T-helper 1 cell (primary cell): ENCODE data around the gene BCAT1.
"Not testable (repeated sequence)": the region's sequence is repeated elsewhere in the genome, so short reads cannot be mapped to it uniquely, and the experiment has no call there.

Experiments
- DNase-seq, 5 donors: peaks; one replicate each; pipeline ENCODE4 v3.0.0-alpha.2; 2012 to 2020

Gene BCAT1

GRCh38 chr12:24898185-24898584 is 50.7 kb downstream of the BCAT1 start:
- DNase-seq, result no peak

DNA sequence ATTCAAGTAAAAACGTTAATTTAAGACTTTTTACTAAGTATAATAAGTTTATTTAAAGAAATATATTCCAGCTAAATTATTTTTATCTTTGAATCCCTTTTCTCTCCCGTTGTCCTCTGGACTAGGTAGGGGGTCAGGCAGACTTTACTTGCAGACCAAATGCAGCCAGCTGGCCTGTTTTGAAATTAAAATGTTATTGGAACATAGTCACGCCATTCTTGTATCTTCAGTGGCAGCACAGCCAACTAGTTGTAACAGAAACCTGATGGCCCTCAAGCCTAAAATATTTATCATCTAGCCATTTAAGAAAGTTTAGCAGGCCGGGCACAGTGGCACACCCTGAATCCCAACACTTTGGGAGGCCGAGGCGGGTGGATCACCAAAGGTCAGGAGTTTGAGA is 52.7 kb downstream of the BCAT1 start:
- DNase-seq, result no peak

DNA sequence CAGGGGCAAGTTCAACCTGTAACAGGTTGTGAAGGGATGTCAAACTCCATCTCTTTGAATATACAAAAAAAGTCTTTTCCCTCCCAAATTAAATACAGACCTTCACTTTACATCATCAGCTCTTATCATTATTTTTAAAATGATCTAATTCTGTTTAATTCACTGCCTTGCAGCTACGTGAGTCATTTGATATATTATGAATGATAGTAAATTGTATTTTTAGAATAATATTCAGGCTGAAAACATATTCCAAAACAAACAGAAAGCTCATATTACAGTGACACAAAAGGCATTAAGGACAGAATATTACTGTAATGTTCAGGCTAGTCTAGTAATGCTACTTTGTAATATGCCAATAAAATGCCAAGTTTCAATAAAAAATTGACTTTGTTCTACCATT is 53.3 kb downstream of the BCAT1 start:
- no peak for DNase-seq

GRCh38 chr12:24894879-24895278 is 54.0 kb downstream of the BCAT1 start:
- DNase-seq, result no peak

DNA sequence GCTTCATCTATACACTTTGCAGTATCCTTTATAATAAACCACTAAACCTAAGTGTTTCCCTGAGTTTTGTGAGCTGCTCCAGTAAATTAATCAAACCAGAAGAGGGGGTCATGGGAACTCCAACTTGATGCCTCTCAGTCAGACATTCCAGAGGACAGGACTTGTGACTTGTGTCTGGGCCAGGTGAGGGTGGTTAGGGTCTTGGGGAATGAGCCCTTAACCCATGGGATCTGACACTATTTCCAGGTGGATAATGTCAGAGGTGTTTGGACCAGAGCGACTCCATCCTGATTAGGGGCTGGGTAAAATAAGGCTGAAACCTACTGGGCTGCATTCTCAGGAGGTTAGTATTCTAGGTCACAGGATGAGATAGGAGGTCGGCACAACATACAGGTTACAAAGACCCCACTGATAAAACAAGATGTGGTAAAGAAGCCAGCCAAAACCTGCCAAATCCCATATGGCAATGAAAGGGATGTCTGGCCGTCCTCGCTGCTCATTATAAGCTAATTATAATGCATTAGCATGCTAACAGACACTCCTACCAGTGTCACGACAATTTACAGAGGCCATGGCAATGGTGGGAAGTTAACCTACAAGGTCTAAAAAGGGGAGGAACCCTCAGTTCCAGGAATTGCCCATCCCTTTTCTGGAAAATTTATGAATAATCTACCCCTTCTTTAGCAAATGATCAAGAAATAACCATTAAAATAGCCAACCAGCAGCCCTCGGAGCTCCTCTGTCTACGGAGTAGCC is 58.7 kb downstream of the BCAT1 start:
- DNase-seq, result no peak

GRCh38 chr12:24889411-24889810 is 59.5 kb downstream of the BCAT1 start:
- no peak for DNase-seq

- DNase-seq, result no peak
Observed at GRCh38 chr12:24888813-24889212, 60.1 kb downstream of the BCAT1 start.

- no peak for DNase-seq
Observed at GRCh38 chr12:24884911-24885310, 64.0 kb downstream of the BCAT1 start.

- DNase-seq, result no peak
Observed at GRCh38 chr12:24881724-24882371, 67.1 kb downstream of the BCAT1 start.

DNA sequence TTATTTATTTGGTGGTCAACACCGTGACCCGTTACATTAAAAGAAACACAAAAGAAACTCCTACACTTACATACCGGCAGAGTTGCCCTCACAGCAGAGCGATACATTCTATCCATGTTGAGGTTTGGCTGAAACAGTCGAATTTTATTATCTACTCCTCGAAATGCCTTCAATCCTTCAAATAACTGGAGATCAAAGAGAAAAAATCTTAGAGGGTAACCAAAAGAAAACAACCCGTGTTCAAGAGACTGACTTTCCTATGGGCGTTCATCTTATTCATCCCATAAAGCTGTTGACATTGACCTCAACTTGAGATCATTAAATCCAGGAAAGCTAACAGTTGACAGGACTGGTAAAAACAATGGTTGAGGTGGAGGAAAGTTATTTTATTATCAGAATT is 67.7 kb downstream of the BCAT1 start:
- DNase-seq, result no peak

DNA sequence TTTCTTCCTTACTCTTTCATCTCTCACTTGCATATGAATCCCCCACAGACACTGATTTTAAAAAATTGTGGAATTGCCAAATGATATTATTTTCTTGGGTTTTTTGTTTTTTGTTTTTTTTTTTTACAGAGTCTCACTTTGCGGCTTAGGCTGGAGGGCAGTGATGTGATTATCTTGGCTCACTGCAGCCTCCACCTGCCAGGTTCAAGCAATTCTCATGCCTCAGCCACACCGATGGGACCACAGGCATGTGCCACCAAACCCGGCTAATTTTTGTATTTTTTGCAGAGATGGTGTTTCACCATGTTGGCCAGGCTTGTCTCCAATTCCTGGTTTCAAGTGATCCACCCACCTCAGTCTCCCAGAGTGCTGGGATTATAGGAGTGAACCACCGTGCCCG is 68.2 kb downstream of the BCAT1 start:
- no peak for DNase-seq

GRCh38 chr12:24879644-24880043 is 69.3 kb downstream of the BCAT1 start:
- no peak for DNase-seq

DNA sequence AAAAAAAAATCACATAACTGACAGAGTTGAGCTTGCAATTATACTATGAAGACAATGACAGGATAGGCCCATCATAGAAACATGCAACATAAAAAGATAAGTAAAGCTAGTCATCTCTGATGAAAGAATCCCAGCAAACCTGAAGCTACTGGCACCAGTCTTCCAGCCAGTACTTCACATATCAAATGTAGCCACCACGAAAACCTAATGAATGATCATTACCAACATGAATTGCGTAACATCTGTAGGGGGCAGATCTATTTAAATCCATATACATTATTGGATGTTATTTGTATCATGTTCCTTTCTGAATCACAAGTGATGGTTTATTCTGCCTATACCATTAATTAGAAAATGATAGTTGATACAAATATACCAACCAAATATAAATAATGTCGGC is 73.9 kb downstream of the BCAT1 start:
- DNase-seq, result no peak

GRCh38 chr12:24872211-24872610 is 76.7 kb downstream of the BCAT1 start:
- DNase-seq, result no peak

- not testable (repeated sequence) for DNase-seq
Observed at GRCh38 chr12:24866139-24866538, 82.8 kb downstream of the BCAT1 start.

- DNase-seq, result no peak
Observed at GRCh38 chr12:24864796-24865125, 84.1 kb downstream of the BCAT1 start.

DNA sequence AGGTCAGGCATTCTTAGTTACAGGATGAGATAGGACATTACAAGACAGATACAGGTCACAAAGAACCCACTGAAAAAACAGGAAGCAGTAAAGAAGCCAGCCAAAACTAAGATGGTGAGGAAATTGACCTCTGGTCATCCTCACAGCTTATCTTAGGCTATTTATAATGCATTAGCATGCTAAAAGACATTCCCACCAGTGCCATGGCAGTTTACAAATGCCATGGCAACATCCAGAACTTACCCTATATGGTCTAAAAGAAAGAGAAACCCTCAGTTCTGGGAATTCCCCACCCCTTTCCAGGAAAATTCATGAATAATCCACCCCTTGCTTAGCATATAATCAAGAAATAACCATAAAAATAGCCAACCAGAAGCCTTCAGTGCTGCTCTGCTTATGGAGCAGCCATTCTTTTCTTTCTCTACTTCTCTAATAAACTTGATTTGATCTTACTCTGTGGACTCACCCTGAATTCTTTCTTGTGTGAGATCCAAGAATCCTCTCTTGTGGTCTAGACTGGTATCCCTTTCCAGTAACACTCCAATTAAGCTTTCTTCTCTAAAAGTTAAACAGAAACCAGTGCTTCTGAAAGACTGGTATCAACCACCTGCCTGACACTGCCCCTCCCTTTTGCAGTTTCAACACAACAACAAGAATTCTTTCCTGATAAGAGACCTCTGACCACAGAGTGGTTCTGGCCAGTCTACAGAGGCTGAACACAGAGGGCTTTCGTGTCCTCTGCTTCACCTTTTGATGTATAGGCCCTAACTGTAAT is 86.9 kb downstream of the BCAT1 start:
- no peak for DNase-seq

- no peak for DNase-seq
Observed at GRCh38 chr12:24860546-24860945, 88.4 kb downstream of the BCAT1 start.

DNA sequence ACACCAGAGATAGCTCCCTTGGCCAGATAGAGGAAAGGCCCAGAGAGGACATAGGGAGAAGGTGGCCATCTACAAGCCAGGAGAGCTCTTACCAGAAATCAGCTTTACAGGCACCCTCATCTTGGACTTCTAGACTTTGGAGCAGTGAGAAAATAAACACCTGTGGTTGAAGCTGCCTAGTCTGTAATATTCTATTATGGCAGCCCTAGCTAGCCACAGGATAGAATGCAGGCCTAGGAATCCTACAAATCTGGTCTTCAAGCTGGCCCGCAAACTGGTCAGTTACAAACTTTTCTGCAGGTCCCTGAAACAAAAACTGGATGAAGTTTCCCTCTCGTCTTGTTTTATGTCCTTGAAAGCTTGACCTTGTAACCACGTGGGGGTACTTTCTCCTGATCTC is 92.4 kb downstream of the BCAT1 start:
- no peak for DNase-seq

GRCh38 chr12:24854908-24855307 is 94.0 kb downstream of the BCAT1 start:
- DNase-seq, result no peak

- no peak for DNase-seq
Observed at GRCh38 chr12:24854017-24854416, 94.9 kb downstream of the BCAT1 start.

DNA sequence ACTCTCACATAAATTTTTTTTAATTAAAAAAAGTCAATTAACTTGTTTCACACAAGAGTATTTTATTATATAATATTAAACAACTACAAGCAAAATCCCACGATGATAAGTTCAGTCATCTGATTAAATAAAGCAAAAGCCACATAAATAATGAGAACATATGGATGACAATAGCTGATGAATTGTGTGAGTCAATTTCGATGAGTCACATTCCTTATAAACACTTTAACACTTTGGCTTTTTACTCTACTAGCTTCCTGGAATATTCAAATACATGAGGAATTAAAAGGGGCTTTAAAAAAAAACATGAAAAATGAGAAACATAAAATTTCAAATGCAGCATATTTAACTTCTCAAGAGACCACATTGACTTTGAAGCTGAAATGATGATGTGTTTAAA is 95.3 kb downstream of the BCAT1 start:
- no peak for DNase-seq

DNA sequence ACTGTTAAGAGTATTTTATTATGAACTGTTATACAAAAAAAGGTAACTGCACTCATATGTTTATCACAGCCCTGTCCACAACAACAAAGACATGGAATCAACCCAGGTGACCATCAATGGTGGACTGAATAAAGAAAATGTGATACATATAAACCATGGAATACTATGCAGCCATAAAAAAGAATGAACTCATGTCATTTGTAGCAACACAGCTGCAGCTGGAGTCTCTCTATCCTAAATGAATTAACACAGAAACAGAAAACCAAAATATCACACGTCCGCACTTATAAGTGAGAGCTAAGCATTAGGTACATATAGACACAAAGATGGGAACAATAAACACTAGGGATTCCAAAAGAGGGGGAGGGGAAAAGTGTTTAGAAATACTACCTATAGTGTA is 95.8 kb downstream of the BCAT1 start:
- DNase-seq, result no peak

DNA sequence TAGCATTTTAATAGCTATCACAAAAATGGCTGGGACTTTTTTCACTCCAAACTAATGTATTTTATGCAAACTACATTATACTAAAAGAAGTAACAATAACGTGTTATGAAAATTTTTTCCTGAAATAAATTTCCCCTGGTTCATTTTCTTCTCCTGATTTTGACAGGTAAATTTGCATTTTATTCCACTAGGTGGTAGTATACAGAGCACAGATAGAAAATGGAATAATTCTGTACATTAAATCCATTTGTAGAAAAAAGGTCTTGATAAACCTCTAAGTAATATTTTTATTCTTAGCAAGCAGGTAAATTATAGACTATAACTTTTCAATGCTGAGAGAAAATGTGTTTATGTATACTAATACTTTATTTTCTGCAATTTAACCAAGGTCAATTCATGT is 96.5 kb downstream of the BCAT1 start:
- no peak for DNase-seq
